Nephron (organoid): ENCODE measurements around the gene SERPINI1.

Experiments
- H3K27ac Mint-ChIP-seq, 3 experiments: 2 replicates each; pipeline ENCODE4 v1.8.0; 2020; ENCODE audit warnings: mixed read lengths in 3 of 3, mild to moderate bottlenecking in 2 of 3, moderate library complexity in 1 of 3
- H3K27me3 Mint-ChIP-seq: 2 replicates; pipeline ENCODE4 v1.8.0; 2021; ENCODE audit warnings: low read depth, mild to moderate bottlenecking, moderate library complexity, mixed read lengths
- H3K36me3 Mint-ChIP-seq: 2 replicates; pipeline ENCODE4 v1.8.0; 2020; ENCODE audit warnings: low read depth, mixed read lengths
- H3K4me1 Mint-ChIP-seq: 2 replicates; pipeline ENCODE4 v1.8.0; 2020; ENCODE audit warnings: mixed read lengths
- H3K4me3 Mint-ChIP-seq, 3 experiments: 2 replicates each; pipeline ENCODE4 v1.8.0; 2020; ENCODE audit warnings: mild to moderate bottlenecking in 3 of 3, mixed read lengths in 3 of 3, moderate library complexity in 2 of 3
- H3K9me3 Mint-ChIP-seq: 2 replicates; pipeline ENCODE4 v1.8.0; 2020; ENCODE audit warnings: mixed read lengths
- CTCF ChIP-seq, 3 experiments: fragments of 200-600 bp; sonication (generic); IDR thresholded peaks; one replicate each; pipeline ENCODE4 v1.5.0; 2021; ENCODE audit warnings: antibody characterized with exemption in 3 of 3; ENCODE audit not compliant: unreplicated experiment in 3 of 3

SERPINI1 gene

DNA sequence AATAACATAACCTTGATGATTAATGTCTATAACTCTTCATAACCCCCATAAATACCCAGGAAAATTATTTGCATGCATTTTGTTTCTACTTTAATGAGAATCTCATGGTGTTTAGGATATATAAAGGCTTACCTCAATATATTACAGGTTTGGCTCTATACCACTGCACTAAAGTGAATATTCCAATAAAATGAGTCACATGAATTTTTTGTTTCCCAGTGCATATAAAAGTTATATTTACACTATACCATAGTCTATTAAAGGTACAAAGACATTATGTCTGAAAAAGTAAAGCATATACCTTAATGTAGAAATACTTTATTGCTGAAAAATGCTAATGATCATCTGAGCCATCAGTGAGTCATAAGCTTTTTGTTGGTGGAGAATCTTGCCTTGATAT, 74.7 kb downstream of the SERPINI1 start:
- TF ChIP-seq CTCF (IDR thresholded peaks at IDR 0.05; ENCODE audit: unreplicated experiment in 3 of 3) = no peak
- Mint-ChIP-seq H3K27ac (peak overlapping the region in 1 of 3 experiments; percentile 34), H3K36me3 (no peaks in the 10 kb centered on the region), H3K9me3 (no peaks in the 10 kb centered on the region), H3K27me3 (peaks cover 3% of the 10 kb centered on the region), H3K4me3 (no peak overlapping the region), H3K4me1 (peaks cover 15% of the 10 kb centered on the region)

DNA sequence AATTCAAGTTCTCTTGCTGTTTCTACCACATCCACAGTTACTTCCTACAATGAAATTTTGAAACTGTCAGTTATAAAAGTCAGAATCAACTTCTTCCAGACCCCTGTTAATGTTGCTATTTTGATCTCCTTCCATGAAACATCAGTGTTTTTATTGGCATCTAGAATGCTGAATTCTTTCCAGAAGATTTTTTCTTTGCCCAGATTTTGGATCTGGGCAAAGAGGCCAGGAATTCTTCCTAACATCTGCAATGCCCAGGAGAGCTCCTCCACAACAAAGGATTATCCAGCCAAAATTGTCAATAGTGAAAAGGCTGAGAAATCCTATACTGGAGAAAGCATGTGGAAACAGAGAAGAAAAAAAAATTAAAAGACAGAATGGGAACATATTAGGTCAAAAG, 75.5 kb downstream of the SERPINI1 start:
- Mint-ChIP-seq H3K36me3 (no peaks in the 10 kb centered on the region), H3K9me3 (no peaks in the 10 kb centered on the region), H3K4me1 (peaks cover 15% of the 10 kb centered on the region), H3K27me3 (no peaks in the 10 kb centered on the region), H3K27ac (peak overlapping the region in 2 of 3 experiments; percentile 2 to 34), H3K4me3 (no peak overlapping the region)
- no peak for TF ChIP-seq CTCF (IDR thresholded peaks at IDR 0.05; ENCODE audit: unreplicated experiment in 3 of 3)

GRCh38 chr3:167813169-167814123, 77.9 kb downstream of the SERPINI1 start:
- Mint-ChIP-seq H3K9me3 (no peaks in the 10 kb centered on the region), H3K36me3 (no peaks in the 10 kb centered on the region), H3K27ac (no peak overlapping the region), H3K4me3 (no peak overlapping the region), H3K27me3 (no peaks in the 10 kb centered on the region), H3K4me1 (peaks cover 15% of the 10 kb centered on the region)
- no peak for TF ChIP-seq CTCF (IDR thresholded peaks at IDR 0.05; ENCODE audit: unreplicated experiment in 3 of 3)

DNA sequence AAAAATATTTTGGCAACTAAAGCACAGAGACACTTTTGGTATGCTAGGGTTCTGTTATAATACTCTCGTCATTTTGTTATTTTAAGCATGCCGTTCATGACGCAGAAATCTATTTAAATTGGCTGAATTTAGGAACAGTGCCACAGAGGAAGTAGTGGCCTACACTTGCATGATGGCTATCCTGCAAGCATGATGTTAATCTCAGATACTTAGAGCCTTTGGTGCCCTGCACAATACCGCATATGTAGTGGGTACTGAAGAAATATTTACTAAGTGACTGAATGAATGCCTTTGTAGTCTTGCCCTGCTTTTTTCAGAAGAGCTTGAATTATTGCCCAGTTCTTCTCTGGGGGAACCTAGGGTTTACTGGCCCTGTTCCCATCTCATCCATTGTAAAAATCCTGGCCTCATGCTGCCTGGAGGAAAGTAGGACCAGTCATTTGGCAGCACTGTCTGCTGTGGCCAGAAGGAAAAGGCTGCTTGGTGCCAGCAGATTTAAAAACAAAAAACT, 79.0 kb downstream of the SERPINI1 start:
- Mint-ChIP-seq H3K9me3 (no peaks in the 10 kb centered on the region), H3K27me3 (no peaks in the 10 kb centered on the region), H3K4me1 (peaks cover 15% of the 10 kb centered on the region), H3K4me3 (no peak overlapping the region), H3K36me3 (no peaks in the 10 kb centered on the region), H3K27ac (no peak overlapping the region)
- no peak for TF ChIP-seq CTCF (IDR thresholded peaks at IDR 0.05; ENCODE audit: unreplicated experiment in 3 of 3)

- no peak overlapping the region for H3K4me3 Mint-ChIP-seq
- peak overlapping the region in 1 of 3 experiments; percentile 5 for H3K27ac Mint-ChIP-seq
- TF ChIP-seq CTCF (IDR thresholded peaks at IDR 0.05; ENCODE audit: unreplicated experiment in 3 of 3) = no peak
- H3K36me3 Mint-ChIP-seq = no peaks in the 10 kb centered on the region
- no peaks in the 10 kb centered on the region for H3K27me3 Mint-ChIP-seq
- no peaks in the 10 kb centered on the region for H3K4me1 Mint-ChIP-seq
- H3K9me3 Mint-ChIP-seq = no peaks in the 10 kb centered on the region
Observed at GRCh38 chr3:167816953-167817352, 81.4 kb downstream of the SERPINI1 start.
